H1 (cell line): Measurements from ENCODE around the gene LNX2.

ENCODE experiments used
- CEBPB ChIP-seq: IDR thresholded peaks from 2 replicates; pipeline ENCODE4 v1.6.1; 2012; ENCODE audit warnings: low read depth, low read length
- KDM5A ChIP-seq: fragments of 200-600 bp; IDR thresholded peaks from 2 replicates; pipeline ENCODE4 v1.7.1; 2012; ENCODE audit warnings: mild to moderate bottlenecking, low read length, inconsistent platforms, mixed read lengths
- POLR2A ChIP-seq, 2 experiments: IDR thresholded peaks; 1 replicate in 1 of 2; 2 replicates in 1 of 2; pipeline ENCODE4 v1.6.1; 2011; ENCODE audit warnings: low read depth in 2 of 2, low read length in 2 of 2, mild to moderate bottlenecking in 2 of 2; ENCODE audit errors: control extremely low read depth in 1 of 2
- POLR2AphosphoS5 ChIP-seq: IDR thresholded peaks from 2 replicates; pipeline ENCODE4 v1.6.1; 2011; ENCODE audit warnings: low read depth, low read length

DNA sequence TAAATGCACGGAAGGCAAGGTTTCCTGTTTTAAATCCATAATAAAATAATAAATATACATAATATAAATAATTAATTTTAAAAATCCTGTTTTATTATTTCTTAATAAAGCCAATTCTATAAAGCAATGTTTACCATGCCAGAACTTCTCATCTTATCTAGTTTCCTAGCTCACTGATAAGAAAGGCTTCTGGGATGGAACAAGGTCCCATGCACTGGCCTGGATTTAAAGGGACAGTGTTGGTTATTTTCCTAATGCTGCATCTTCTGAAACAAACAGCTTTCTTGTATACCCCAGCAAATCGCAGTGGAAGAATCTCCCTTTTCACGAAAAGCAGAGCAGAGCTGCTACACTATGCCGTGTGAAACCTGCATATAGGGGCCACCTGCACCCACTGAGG is 68.8 kb downstream of the LNX2 start:
- TF ChIP-seq CEBPB: no peak
- no peak for TF ChIP-seq POLR2A (IDR thresholded peaks at IDR 0.05; ENCODE audit: control extremely low read depth in 1 of 2, low read depth in 2 of 2, low read length in 2 of 2)
- no peak for TF ChIP-seq KDM5A
- TF ChIP-seq POLR2AphosphoS5: no peak
